Iris pigment epithelial cell (primary cell): Measurements from ENCODE around the gene NOTCH1.
"Not testable (repeated sequence)": the region's sequence is repeated elsewhere in the genome, so short reads cannot be mapped to it uniquely, and the experiment has no call there.

Experiments
- DNase-seq: peaks from one replicate; pipeline ENCODE4 v3.0.0-alpha.2; 2011; ENCODE audit warnings: low read depth

NOTCH1 gene

GRCh38 chr9:136545965-136546696, at the start of gene NOTCH1:
NOTCH1 (minus strand) TSS chr9:136546048; CDS start chr9:136545786, 262 bp downstream.
- DNase-seq = peak; percentile 87

GRCh38 chr9:136594492-136594891, 48.6 kb upstream of the NOTCH1 start:
- DNase-seq = no peak

GRCh38 chr9:136593581-136593980, 47.7 kb upstream of the NOTCH1 start:
- no peak for DNase-seq

GRCh38 chr9:136592666-136593065, 46.8 kb upstream of the NOTCH1 start:
- DNase-seq = no peak

GRCh38 chr9:136590821-136591752, 45.2 kb upstream of the NOTCH1 start:
- no peak for DNase-seq

- no peak for DNase-seq
These were observed 44.2 kb upstream of the NOTCH1 start for GRCh38 chr9:136589766-136590763.

GRCh38 chr9:136588663-136589464, 43.0 kb upstream of the NOTCH1 start:
- no peak for DNase-seq

- no peak for DNase-seq
These were observed 42.3 kb upstream of the NOTCH1 start for GRCh38 chr9:136587944-136588662.

GRCh38 chr9:136587145-136587943, 41.5 kb upstream of the NOTCH1 start:
- peak; percentile 40 for DNase-seq

- no peak for DNase-seq
These were observed 40.6 kb upstream of the NOTCH1 start for GRCh38 chr9:136586391-136586953.

GRCh38 chr9:136585531-136586120, 39.8 kb upstream of the NOTCH1 start:
- no peak for DNase-seq

GRCh38 chr9:136584934-136585333, 39.1 kb upstream of the NOTCH1 start:
- DNase-seq = no peak

GRCh38 chr9:136584401-136584932, 38.6 kb upstream of the NOTCH1 start:
- DNase-seq = no peak

GRCh38 chr9:136582977-136583735, 37.3 kb upstream of the NOTCH1 start:
- no peak for DNase-seq

- DNase-seq = no peak
These were observed 36.0 kb upstream of the NOTCH1 start for GRCh38 chr9:136581614-136582447.

- not testable (repeated sequence) for DNase-seq
These were observed 33.9 kb upstream of the NOTCH1 start for GRCh38 chr9:136579650-136580219.
